Right lobe of liver (tissue), 6 donors: ENCODE results near the gene CNTN6. TPM values are rescaled to one million over a fixed set of nuclear protein-coding genes. Genes with fewer than 3 reads are reported as not detected.
A peak's percentile ranks its signal among the peaks of the same experiment; 100 is the strongest.

Experiments
- ATAC-seq, 4 donors: fragments of 200-7000 bp; cut with Tn5 transposase; one replicate each; pipeline ENCODE4 v1.9.1; 2020; ENCODE audit warnings: mild to moderate bottlenecking in 4 of 4, moderate library complexity in 4 of 4
- DNase-seq, 3 donors: peaks; one replicate each; pipeline ENCODE4 v3.0.0-alpha.2; 2020
- H3K27ac ChIP-seq, 3 donors: fragments of 200-600 bp; one replicate each; pipeline ENCODE4 v1.8.0; 2022
- H3K27me3 ChIP-seq, 2 donors: fragments of 200-600 bp; one replicate each; pipeline ENCODE4 v1.8.0; 2022
- H3K36me3 ChIP-seq, 4 donors: fragments of 200-600 bp; sonication (generic) in 1 of 4; one replicate each; pipeline versions ENCODE4 v1.5.1 to v1.8.0; 2017 to 2022; ENCODE audit warnings: control low read depth in 1 of 4
- H3K4me1 ChIP-seq, 4 donors: fragments of 200-600 bp; sonication (generic) in 1 of 4; one replicate each; pipeline versions ENCODE4 v1.5.1 to v1.8.0; 2017 to 2022; ENCODE audit warnings: control low read depth in 1 of 4
- H3K4me3 ChIP-seq, 3 donors: fragments of 200-600 bp; one replicate each; pipeline ENCODE4 v1.8.0; 2022
- H3K9me3 ChIP-seq, 4 donors: fragments of 200-600 bp; sonication (generic) in 1 of 4; one replicate each; pipeline versions ENCODE4 v1.5.1 to v1.8.0; 2017 to 2022; ENCODE audit warnings: control low read depth in 1 of 4
- CTCF ChIP-seq, 4 donors: fragments of 200-600 bp in 3 of 4; fragments of 450-650 bp in 1 of 4; IDR thresholded peaks; one replicate each; pipeline versions ENCODE4 v1.5.1 to v1.8.0; 2016 to 2022; ENCODE audit warnings: antibody characterized with exemption in 4 of 4, mild to moderate bottlenecking in 2 of 4
- POLR2A ChIP-seq: fragments of 450-650 bp; IDR thresholded peaks from one replicate; pipeline ENCODE4 v1.6.1; 2017; ENCODE audit warnings: antibody characterized with exemption, mild to moderate bottlenecking
- WGBS: methylation state at CpG from one replicate; pipeline ENCODE4 v1.1.6; 2018; ENCODE audit warnings: low coverage, low lambda C conversion rate; ENCODE audit not compliant: insufficient coverage; ENCODE audit errors: missing lambda C conversion rate; 5-methylcytosine and 5-hydroxymethylcytosine counted together
- intact Hi-C, 2 donors: fragments of 100-400 bp; cut with DNase I; formaldehyde crosslinking; loops; one replicate each; pipeline versions ENCODE4 v1.11.2 to v1.14.1; 2022
- total RNA-seq, 6 experiments: library from RNA; depleted of rRNA in 2 of 6; stranded (reverse); fragments of >200 nt in 2 of 6; fragmentation: NEBNext Ultra II Directional in 3 of 6; extraction: Animal tissue kit (Norgen Biotek cat#: 25700) in 3 of 6; gene quantifications; one replicate each; pipeline versions ENCODE4 v1.1.0 to v1.2.4, GENCODE V29; 2016 to 2023
- donor health status: DM: no; HTN: yes; CAD: no.
- donor health status: DM: no; HTN: no; CAD: no.
- donor health status: DM: no; HTN: no; CAD: no.
- donor health status: DM: no; HTN: yes; CAD: no.
- donor health status: DM: no; HTN: yes; CAD: no.

CNTN6 gene
- total RNA-seq, 6 experiments from 2014 or later: not detected

- no peaks in the 10 kb centered on the region for H3K4me1 ChIP-seq
- H3K36me3 ChIP-seq: no peaks in the 10 kb centered on the region
- no peaks in the 10 kb centered on the region for H3K9me3 ChIP-seq
- 29% methylated on average over 4 of the region's 4 CpGs for WGBS
- ATAC-seq: no peak
- no peak for DNase-seq
- intact Hi-C loops: no loop called here
- no peak overlapping the region for H3K27ac ChIP-seq
- no peaks in the 10 kb centered on the region for H3K27me3 ChIP-seq
- H3K4me3 ChIP-seq: no peak overlapping the region
- TF ChIP-seq CTCF (IDR thresholded peaks at IDR 0.05) (no peak), POLR2A (no peak)
These were observed 23.8 kb upstream of the CNTN6 start for GRCh38 chr3:1068985-1069384.

GRCh38 chr3:1072041-1072440 lies 20.8 kb upstream of the CNTN6 start:
- no peak overlapping the region for H3K27ac ChIP-seq
- WGBS: 38% methylated on average over 5 of the region's 5 CpGs
- no peaks in the 10 kb centered on the region for H3K9me3 ChIP-seq
- no peak for TF ChIP-seq POLR2A
- TF ChIP-seq CTCF (IDR thresholded peaks at IDR 0.05): no peak
- H3K36me3 ChIP-seq: no peaks in the 10 kb centered on the region
- DNase-seq (no peak), ATAC-seq (no peak)
- no peak overlapping the region for H3K4me3 ChIP-seq
- intact Hi-C loops: no loop called here
- no peaks in the 10 kb centered on the region for H3K27me3 ChIP-seq
- H3K4me1 ChIP-seq: no peaks in the 10 kb centered on the region

- DNase-seq (no peak), ATAC-seq (no peak)
- H3K27ac ChIP-seq: no peak overlapping the region
- no peaks in the 10 kb centered on the region for H3K27me3 ChIP-seq
- intact Hi-C loops: no loop called here
- H3K36me3 ChIP-seq: no peaks in the 10 kb centered on the region
- no peak overlapping the region for H3K4me3 ChIP-seq
- TF ChIP-seq POLR2A (no peak), CTCF (IDR thresholded peaks at IDR 0.05) (no peak)
- no peaks in the 10 kb centered on the region for H3K4me1 ChIP-seq
- no peaks in the 10 kb centered on the region for H3K9me3 ChIP-seq
These were observed 13.2 kb upstream of the CNTN6 start for GRCh38 chr3:1079662-1080061.

- Histone ChIP-seq H3K27ac (no peak overlapping the region), H3K9me3 (no peaks in the 10 kb centered on the region), H3K27me3 (no peaks in the 10 kb centered on the region), H3K4me3 (no peak overlapping the region), H3K4me1 (no peaks in the 10 kb centered on the region), H3K36me3 (no peaks in the 10 kb centered on the region)
- ATAC-seq: peak; percentile 69 to 80 (median 78)
- peak in 2 of 3 donors; percentile 27 to 46 for DNase-seq
- WGBS: 21% methylated on average over 2 of the region's 2 CpGs
- intact Hi-C loops: no loop called here
- TF ChIP-seq CTCF (IDR thresholded peaks at IDR 0.05): peak; percentile 45 to 71 (median 66)
- TF ChIP-seq POLR2A: no peak
These were observed 10.7 kb upstream of the CNTN6 start for GRCh38 chr3:1082108-1082507.

- Histone ChIP-seq H3K27ac (no peak overlapping the region), H3K4me1 (no peaks in the 10 kb centered on the region), H3K36me3 (no peaks in the 10 kb centered on the region), H3K4me3 (no peak overlapping the region), H3K27me3 (no peaks in the 10 kb centered on the region), H3K9me3 (no peaks in the 10 kb centered on the region)
- 9% methylated on average over 3 of the region's 3 CpGs for WGBS
- DNase-seq (peak in 1 of 3 donors; percentile 31), ATAC-seq (peak in 3 of 4 donors; percentile 29 to 40 (median 33))
- TF ChIP-seq CTCF (IDR thresholded peaks at IDR 0.05) (no peak), POLR2A (no peak)
- intact Hi-C loops: no loop called here
These were observed 5.7 kb upstream of the CNTN6 start for GRCh38 chr3:1087066-1087560.
